Neural progenitor cell (in vitro differentiated cells): ENCODE measurements around the gene ARL15.

ENCODE experiments used
- CTCF ChIP-seq: fragments of 200-600 bp; sonication (generic); IDR thresholded peaks from 2 replicates; pipeline ENCODE4 v1.5.1; 2017; ENCODE audit warnings: antibody characterized with exemption, mild to moderate bottlenecking
- EZH2 ChIP-seq: fragments of 200-600 bp; sonication (generic); IDR thresholded peaks from 2 replicates; pipeline ENCODE4 v1.6.1; 2017; ENCODE audit warnings: antibody characterized with exemption, mild to moderate bottlenecking, moderate library complexity

GRCh38 chr5:54274944-54275343 is 35.4 kb downstream of the ARL15 start:
- TF ChIP-seq CTCF (no peak), EZH2 (no peak)
